ES-I3 (cell line): ENCODE results near the gene PRR5L.

Experiments used
- H3K36me3 ChIP-seq: 2 replicates; pipeline ENCODE4 v1.6.1; 2013; ENCODE audit warnings: mild to moderate bottlenecking, low read length, control low read depth, moderate library complexity; ENCODE audit not compliant: insufficient read depth
- H3K4me1 ChIP-seq: 2 replicates; pipeline ENCODE4 v1.6.1; 2013; ENCODE audit warnings: mild to moderate bottlenecking, control low read depth, low read length; ENCODE audit not compliant: insufficient read depth
- H3K9ac ChIP-seq: 2 replicates; pipeline ENCODE4 v1.6.1; 2013; ENCODE audit warnings: low read depth, mild to moderate bottlenecking, low read length, moderate library complexity
- H3K9me3 ChIP-seq: 2 replicates; pipeline ENCODE4 v1.6.1; 2013; ENCODE audit warnings: mild to moderate bottlenecking, low read length, moderate library complexity; ENCODE audit not compliant: control insufficient read depth, insufficient read depth

The PRR5L gene

GRCh38 chr11:36268337-36268985, 27.6 kb upstream of the PRR5L start:
- Histone ChIP-seq H3K9ac (no peak overlapping the region), H3K9me3 (no peaks in the 10 kb centered on the region), H3K4me1 (no peaks in the 10 kb centered on the region), H3K36me3 (peaks cover 4% of the 10 kb centered on the region; the same call in 1 of the 2 replicates)

DNA sequence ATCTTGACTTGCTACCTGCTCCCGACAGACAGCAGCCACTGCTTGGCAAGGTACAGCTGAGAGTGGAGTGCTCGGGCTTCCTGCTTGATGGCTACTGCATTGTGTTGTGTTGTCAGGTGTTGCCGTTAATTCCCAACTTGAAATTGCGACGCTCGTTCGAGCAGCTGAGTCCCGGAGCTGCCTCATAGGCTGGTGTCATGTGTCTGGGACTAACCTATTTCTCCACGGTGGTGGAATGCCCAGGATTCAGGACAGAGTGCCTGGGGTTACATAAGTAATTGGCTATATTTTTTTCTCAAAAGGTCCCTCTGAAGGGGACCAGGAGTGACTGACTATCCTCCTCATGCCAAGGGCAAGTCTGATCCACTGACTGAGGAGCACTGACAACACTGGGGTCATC, 25.4 kb upstream of the PRR5L start:
- peaks cover 4% of the 10 kb centered on the region; the same call in 1 of the 2 replicates for H3K36me3 ChIP-seq
- no peak overlapping the region for H3K9ac ChIP-seq
- no peaks in the 10 kb centered on the region for H3K4me1 ChIP-seq
- no peaks in the 10 kb centered on the region for H3K9me3 ChIP-seq

- H3K9me3 ChIP-seq = no peaks in the 10 kb centered on the region
- H3K9ac ChIP-seq = no peak overlapping the region
- no peaks in the 10 kb centered on the region for H3K4me1 ChIP-seq
- peaks cover 4% of the 10 kb centered on the region; the same call in 1 of the 2 replicates for H3K36me3 ChIP-seq
Measured at GRCh38 chr11:36271794-36272407, 24.2 kb upstream of the PRR5L start.

- Histone ChIP-seq H3K36me3 (peaks cover 4% of the 10 kb centered on the region; the same call in 1 of the 2 replicates), H3K9me3 (no peaks in the 10 kb centered on the region)
Measured at GRCh38 chr11:36273110-36273509, 23.0 kb upstream of the PRR5L start.

GRCh38 chr11:36274414-36274813, 21.7 kb upstream of the PRR5L start:
- no peaks in the 10 kb centered on the region for H3K4me1 ChIP-seq
- H3K9ac ChIP-seq = no peak overlapping the region
- H3K36me3 ChIP-seq = peaks cover 4% of the 10 kb centered on the region; the same call in 1 of the 2 replicates
- H3K9me3 ChIP-seq = no peaks in the 10 kb centered on the region

More at GRCh38 chr11:36273110-36273509, 23.0 kb upstream of the PRR5L start:
- H3K9ac ChIP-seq = no peak overlapping the region
- no peaks in the 10 kb centered on the region for H3K4me1 ChIP-seq

DNA sequence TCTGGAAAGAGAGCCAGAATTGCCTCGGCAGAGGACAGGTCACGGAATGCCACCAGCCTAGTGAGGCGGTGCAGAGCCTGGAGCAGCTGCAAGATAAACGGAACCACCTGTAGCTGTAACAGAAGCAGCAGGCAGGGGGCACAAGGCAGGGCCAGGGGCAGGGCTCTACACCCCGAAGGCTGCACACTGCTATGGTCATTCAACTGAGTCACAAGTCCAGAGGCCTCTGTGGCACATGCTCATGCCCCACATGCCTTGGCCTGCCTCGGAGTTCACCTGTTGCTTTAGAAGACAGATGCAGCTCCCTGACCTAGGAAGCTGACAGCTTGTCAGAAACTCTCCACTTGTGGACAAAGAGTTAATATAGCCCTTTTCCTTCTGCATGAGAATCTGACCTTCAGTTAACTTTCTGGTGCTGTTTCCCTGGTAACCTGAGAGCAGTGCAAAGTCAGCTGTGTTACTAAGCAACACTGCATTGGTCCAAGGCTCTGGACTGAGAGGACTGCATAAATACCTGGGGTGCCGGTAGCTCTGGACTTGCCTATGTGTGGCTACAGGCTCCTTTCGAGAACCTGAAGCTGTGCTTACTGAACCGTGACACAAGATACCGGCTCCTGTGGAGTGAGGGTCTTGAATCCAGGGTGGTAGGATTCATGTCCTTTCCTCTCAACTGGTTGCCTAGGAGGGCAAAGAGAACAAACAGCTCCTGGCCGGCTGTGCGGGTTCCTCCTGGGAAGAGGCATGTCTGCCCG, 17.4 kb upstream of the PRR5L start:
- Histone ChIP-seq H3K9me3 (no peaks in the 10 kb centered on the region), H3K9ac (no peak overlapping the region), H3K4me1 (no peaks in the 10 kb centered on the region), H3K36me3 (no peaks in the 10 kb centered on the region)

- H3K36me3 ChIP-seq = no peaks in the 10 kb centered on the region
- no peaks in the 10 kb centered on the region for H3K4me1 ChIP-seq
- H3K9me3 ChIP-seq = no peaks in the 10 kb centered on the region
- H3K9ac ChIP-seq = no peak overlapping the region
Measured at GRCh38 chr11:36280531-36280930, 15.6 kb upstream of the PRR5L start.

DNA sequence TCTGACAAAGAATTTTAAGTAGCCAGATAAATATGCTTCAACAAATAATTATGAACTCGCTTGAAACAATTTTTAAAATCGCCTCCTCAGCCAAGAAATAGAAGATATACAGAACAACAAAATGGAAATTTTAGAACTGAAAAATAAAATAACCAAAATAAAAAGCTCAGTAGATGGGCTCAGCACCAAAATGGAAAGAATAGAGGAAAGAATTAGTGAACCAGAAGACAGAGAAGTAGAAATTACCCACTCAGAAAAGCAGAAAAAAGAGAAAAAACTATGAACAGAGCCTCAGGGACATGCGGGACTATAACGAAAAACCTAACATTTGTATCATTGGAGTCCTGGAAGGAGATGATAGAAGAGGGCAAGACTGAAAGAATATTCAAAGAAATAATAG, 14.2 kb upstream of the PRR5L start:
- Histone ChIP-seq H3K9me3 (no peaks in the 10 kb centered on the region), H3K9ac (no peak overlapping the region), H3K4me1 (no peaks in the 10 kb centered on the region), H3K36me3 (no peaks in the 10 kb centered on the region)

DNA sequence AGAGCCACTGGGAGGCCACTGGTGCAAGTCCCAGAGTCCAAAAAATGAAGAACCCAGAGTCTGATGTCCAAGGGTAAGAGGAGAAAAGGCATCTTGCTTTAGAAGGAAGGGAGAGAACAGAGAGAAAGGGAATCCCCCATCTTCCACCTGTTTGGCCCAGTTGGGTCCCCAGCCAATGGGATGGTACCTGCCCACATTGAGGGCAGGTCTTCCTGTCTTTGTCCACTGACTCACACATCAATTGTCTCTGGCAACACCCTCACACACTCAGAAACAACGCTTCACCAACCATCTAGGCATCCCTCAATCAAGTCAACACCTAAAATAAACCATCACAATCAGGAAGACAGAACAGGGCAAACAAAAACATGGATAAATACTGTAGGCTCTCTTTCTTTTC, 13.2 kb upstream of the PRR5L start:
- Histone ChIP-seq H3K9ac (no peak overlapping the region), H3K4me1 (no peaks in the 10 kb centered on the region), H3K36me3 (no peaks in the 10 kb centered on the region), H3K9me3 (no peaks in the 10 kb centered on the region)

DNA sequence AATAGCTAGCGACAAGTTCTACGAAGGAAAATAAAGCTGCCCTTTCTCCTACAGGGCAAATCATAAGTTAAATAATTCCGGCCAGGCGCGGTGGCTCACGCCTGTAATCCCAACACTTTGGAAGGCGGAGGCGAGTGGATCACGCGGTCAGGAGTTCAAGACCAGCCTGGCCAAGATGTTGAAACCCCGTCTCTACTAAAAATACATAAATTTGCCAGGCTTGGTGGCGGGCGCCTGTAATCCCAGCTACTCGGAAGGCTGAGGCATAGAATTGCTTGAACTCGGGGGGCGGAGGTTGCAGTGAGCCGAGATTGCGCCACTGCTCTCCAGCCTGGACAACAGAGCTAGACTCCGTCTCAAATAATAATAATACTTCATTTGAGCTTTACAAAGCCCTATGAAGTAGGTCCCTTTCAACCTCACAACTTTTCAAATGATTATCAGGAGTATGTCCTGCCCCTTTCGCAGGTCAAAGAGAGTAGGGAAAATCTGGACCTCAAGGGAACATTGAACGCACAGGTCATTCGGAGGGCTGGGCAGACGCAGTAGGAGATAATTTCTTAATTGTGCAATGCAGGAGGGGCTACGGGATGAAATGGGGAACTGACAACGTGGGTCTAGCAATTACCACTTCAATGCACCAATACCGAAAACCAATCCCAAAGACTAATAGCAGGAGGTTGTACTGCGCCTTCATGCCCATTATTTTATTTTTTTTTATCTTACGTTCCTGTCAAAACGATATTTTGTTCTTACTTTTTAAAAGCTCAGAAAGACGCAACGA, 7.5 kb upstream of the PRR5L start:
- Histone ChIP-seq H3K9ac (peak overlapping the region; percentile 69), H3K36me3 (no peaks in the 10 kb centered on the region), H3K4me1 (no peaks in the 10 kb centered on the region), H3K9me3 (no peaks in the 10 kb centered on the region)

GRCh38 chr11:36289226-36289852, 6.7 kb upstream of the PRR5L start, which contains the start of gene COMMD9:
COMMD9 (minus strand) TSS chr11:36289424; CDS start chr11:36289412, 12 bp downstream.
- no peaks in the 10 kb centered on the region for H3K9me3 ChIP-seq
- H3K36me3 ChIP-seq = no peaks in the 10 kb centered on the region
- H3K9ac ChIP-seq = peak within 1 kb of the TSS; percentile 69
- H3K4me1 ChIP-seq = no peaks in the 10 kb centered on the region

DNA sequence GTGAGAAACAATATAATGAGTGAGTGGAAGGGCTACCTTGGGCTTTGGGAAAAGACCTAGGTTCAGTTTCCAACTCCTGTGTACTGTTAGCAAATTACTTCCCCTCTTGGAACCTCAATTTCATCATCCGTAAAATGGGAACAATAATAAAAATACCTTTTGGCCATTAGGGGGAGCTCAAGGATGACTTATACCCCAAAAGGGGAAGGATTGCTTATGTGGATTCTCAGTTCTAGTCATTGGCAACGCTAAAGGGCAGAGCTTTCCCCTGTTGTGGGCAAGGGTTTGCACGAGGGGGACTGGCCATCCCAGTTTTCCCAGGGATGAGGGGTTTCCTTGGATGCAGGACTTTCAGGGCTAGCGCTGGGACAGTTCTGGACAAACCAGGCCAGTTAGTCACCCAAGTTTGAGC, 3.8 kb upstream of the PRR5L start:
- Histone ChIP-seq H3K4me1 (no peaks in the 10 kb centered on the region), H3K36me3 (no peaks in the 10 kb centered on the region)

DNA sequence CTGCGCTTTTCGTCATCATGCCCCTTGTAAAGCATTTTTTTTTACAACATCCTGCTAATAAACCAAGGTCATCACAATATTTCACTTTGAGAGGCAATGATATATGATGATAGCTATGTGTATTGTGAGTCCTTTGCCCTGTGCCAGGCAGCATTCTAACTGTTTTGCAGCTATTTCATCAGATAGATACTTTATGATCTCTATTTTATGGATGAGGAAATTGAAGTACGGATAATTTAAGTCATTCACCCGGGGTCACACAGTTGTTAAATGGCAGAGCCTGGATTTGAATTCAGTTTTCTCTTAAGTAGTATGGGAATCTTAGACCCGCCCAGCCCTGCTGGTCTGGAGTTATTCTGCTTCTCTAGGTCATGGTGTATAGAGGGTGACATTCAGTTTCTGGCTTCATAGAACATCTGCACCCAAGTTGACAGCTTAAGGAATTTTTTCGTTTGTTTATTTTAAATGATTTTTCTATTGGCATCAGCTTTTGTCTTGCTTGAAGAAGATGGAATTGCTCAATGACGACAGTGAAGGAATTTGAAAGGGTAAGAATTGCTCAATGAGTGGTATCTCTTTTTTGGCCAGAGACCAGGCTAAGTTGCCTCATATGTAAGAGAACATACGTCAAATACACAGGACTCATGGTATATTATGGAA, 926 bp downstream of the PRR5L start:
- H3K9ac ChIP-seq = no peak overlapping the region
- H3K9me3 ChIP-seq = no peaks in the 10 kb centered on the region
- no peaks in the 10 kb centered on the region for H3K36me3 ChIP-seq
- H3K4me1 ChIP-seq = no peaks in the 10 kb centered on the region

More for the DNA sequence above, 3.8 kb upstream of the PRR5L start:
- H3K9me3 ChIP-seq = no peaks in the 10 kb centered on the region
- no peak overlapping the region for H3K9ac ChIP-seq
